ENCODE data around the gene SEPHS1.

DNA sequence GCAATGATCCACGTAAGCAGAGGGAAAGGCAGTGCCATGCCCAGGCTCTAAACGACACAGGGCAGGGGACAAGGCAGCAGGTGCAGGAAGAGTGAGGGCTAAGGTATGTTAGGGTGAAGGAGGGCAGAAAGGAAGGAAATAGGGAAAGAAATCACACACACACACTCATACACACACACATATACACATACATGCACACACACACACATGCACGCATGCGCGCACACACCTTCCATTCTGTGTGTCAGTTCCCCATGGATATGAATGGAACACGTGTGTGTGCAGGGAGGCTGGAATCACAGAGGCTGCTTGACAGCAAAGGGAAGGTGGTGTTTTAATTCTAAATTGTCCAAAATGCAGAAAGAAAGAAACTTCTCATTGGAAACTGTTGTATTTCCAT is 42.0 kb downstream of the SEPHS1 start:
- TF ChIP-seq, protein P1, sequence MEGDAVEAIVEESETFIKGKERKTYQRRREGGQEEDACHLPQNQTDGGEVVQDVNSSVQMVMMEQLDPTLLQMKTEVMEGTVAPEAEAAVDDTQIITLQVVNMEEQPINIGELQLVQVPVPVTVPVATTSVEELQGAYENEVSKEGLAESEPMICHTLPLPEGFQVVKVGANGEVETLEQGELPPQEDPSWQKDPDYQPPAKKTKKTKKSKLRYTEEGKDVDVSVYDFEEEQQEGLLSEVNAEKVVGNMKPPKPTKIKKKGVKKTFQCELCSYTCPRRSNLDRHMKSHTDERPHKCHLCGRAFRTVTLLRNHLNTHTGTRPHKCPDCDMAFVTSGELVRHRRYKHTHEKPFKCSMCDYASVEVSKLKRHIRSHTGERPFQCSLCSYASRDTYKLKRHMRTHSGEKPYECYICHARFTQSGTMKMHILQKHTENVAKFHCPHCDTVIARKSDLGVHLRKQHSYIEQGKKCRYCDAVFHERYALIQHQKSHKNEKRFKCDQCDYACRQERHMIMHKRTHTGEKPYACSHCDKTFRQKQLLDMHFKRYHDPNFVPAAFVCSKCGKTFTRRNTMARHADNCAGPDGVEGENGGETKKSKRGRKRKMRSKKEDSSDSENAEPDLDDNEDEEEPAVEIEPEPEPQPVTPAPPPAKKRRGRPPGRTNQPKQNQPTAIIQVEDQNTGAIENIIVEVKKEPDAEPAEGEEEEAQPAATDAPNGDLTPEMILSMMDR (IDR thresholded peaks at IDR 0.05), result no peak
- no peak for TF ChIP-seq POLR2A (IDR thresholded peaks at IDR 0.05)
